A673 (cell line): ENCODE results near the gene GLDC.
A peak's percentile ranks its signal among the peaks of the same experiment; 100 is the strongest.

Source experiments
- CTCF ChIP-seq: fragments of 300-800, 200-600 bp; sonication (generic); conservative IDR thresholded peaks from 2 replicates; pipeline ENCODE4 v1.5.1; 2017; ENCODE audit warnings: low read depth, mild to moderate bottlenecking, antibody characterized with exemption, low read length, moderate library complexity, mixed read lengths
- EZH2 ChIP-seq: fragments of 200-600 bp; sonication (generic); IDR thresholded peaks from 2 replicates; pipeline ENCODE4 v1.6.1; 2017; ENCODE audit warnings: borderline replicate concordance, low read depth, mild to moderate bottlenecking, mixed read lengths, antibody characterized with exemption, low read length; ENCODE audit not compliant: poor library complexity, severe bottlenecking

DNA sequence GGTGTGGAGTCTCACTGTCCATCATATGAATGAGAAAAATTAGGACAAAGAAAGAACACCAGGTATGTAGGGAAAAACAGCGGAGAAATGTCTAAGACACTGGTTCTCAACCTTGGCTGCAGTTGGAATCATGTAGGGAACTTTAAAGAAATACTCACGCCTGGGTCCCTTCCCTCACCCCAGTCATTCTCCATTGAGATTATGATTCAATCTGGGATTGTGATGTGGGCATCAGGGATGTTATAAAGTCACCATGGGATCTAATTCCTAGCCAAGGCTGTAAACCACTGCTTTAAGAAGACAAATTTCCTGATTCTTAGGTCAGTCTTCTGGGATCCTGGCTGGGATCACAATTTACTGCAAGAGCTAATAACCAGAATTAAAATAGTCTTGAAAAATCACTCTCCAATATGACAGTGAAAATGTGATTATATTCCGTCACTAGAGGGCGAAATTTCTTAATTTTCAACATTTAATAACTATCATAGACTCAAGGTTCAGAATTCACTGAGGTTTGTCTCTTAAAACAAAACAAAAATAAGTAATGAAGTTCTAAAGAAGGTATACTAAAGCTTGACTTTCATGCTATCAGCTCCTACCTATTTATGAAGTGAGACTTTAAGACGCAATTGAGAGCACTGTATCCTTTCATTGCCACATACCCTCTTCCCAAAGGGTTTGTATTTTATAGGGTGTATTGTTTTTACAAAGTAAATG lies 60.5 kb downstream of the GLDC start:
- TF ChIP-seq CTCF, result peak; percentile 64
- TF ChIP-seq EZH2, result no peak
